Fibroblast of mammary gland (primary cell): ENCODE results near the gene SCRN3.
"Not testable (repeated sequence)": the region's sequence is repeated elsewhere in the genome, so short reads cannot be mapped to it uniquely, and the experiment has no call there.

Source experiments
- DNase-seq: peaks from one replicate; pipeline ENCODE4 v3.0.0-alpha.2; 2010; ENCODE audit warnings: low read depth
- H3K4me3 ChIP-seq: 2 replicates; pipeline ENCODE4 v1.5.1; 2011; ENCODE audit warnings: low read depth, mild to moderate bottlenecking, low read length, moderate library complexity; ENCODE audit not compliant: control insufficient read depth
- TF ChIP-seq, protein P1 (sequence below): conservative IDR thresholded peaks from 2 replicates; pipeline ENCODE4 v1.5.1; 2011; ENCODE audit warnings: low read depth, low read length, inconsistent platforms; ENCODE audit not compliant: control insufficient read depth, insufficient read depth

Gene SCRN3, protein sequence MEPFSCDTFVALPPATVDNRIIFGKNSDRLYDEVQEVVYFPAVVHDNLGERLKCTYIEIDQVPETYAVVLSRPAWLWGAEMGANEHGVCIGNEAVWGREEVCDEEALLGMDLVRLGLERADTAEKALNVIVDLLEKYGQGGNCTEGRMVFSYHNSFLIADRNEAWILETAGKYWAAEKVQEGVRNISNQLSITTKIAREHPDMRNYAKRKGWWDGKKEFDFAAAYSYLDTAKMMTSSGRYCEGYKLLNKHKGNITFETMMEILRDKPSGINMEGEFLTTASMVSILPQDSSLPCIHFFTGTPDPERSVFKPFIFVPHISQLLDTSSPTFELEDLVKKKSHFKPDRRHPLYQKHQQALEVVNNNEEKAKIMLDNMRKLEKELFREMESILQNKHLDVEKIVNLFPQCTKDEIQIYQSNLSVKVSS

DNA sequence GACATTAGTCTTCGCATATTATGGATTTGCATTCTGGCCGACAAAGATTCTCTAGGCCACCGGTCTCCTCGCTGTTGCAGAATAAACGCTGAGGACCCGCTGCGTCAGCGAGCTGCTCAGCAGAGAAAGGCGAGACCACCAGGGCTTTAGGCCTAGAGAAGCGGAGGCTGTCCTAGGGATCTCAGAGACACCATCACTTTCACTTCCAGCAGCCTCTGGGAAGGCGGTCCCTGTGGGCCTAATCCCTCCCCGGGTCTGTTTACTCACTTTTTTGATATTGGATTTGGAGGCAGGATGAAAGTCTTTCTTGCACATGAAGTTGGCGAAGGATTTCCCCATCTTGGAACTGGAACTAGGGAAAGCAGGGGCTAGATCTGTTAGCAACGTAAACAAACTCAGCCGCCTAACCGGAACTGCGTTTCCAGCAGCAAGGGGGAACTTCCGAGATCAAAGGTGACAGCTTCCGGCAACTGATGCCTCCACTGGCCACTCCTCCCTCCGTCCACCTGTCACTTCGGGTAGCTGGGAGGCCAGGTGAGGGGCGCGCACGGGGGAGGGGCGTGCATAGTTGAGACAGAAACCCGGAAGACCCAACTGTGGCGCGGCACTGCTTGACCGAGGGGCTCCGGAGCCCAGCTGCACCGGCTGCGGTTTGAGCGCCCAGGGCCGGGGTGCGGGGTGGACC is at the start of gene SCRN3:
SCRN3 (plus strand) TSS at position 447 of the 685 bp plus-strand sequence. CDS start 2,554 bp downstream, outside the sequence.
- TF ChIP-seq, protein P1, sequence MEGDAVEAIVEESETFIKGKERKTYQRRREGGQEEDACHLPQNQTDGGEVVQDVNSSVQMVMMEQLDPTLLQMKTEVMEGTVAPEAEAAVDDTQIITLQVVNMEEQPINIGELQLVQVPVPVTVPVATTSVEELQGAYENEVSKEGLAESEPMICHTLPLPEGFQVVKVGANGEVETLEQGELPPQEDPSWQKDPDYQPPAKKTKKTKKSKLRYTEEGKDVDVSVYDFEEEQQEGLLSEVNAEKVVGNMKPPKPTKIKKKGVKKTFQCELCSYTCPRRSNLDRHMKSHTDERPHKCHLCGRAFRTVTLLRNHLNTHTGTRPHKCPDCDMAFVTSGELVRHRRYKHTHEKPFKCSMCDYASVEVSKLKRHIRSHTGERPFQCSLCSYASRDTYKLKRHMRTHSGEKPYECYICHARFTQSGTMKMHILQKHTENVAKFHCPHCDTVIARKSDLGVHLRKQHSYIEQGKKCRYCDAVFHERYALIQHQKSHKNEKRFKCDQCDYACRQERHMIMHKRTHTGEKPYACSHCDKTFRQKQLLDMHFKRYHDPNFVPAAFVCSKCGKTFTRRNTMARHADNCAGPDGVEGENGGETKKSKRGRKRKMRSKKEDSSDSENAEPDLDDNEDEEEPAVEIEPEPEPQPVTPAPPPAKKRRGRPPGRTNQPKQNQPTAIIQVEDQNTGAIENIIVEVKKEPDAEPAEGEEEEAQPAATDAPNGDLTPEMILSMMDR, result no peak
- H3K4me3 ChIP-seq, result peak within 1 kb of the TSS; percentile 80
- DNase-seq, result peak; percentile 73

- H3K4me3 ChIP-seq, result no peak overlapping the region
- DNase-seq, result no peak
- TF ChIP-seq, protein P1, result peak; percentile 55
Measured at GRCh38 chr2:174350018-174350417, 45.5 kb upstream of the SCRN3 start.

- no peak for DNase-seq
- no peak overlapping the region for H3K4me3 ChIP-seq
- TF ChIP-seq, protein P1, result no peak
Measured at GRCh38 chr2:174350593-174351181, 44.8 kb upstream of the SCRN3 start.

DNA sequence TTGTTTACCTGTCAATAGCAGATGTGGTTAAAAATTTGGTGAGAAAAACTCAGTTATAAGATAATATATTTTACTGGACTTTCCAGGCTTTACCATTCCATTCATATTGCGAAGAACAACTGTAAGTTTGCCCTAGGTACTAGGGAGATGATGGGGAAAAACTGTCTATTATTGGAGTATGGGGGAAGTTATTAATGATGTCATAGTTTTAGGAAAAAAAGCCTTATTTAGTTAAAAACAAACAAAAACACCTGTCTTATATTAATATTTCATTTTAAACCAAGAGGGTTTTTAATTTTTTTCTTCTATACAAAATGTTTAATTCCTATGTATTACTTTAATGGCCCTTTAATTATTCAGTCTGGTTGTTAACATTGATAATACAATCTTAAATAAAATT is 42.5 kb upstream of the SCRN3 start:
- TF ChIP-seq, protein P1, result no peak
- no peak overlapping the region for H3K4me3 ChIP-seq
- DNase-seq, result no peak

GRCh38 chr2:174356347-174356746 is 39.2 kb upstream of the SCRN3 start:
- no peak for DNase-seq
- H3K4me3 ChIP-seq, result no peak overlapping the region
- TF ChIP-seq, protein P1, result no peak

DNA sequence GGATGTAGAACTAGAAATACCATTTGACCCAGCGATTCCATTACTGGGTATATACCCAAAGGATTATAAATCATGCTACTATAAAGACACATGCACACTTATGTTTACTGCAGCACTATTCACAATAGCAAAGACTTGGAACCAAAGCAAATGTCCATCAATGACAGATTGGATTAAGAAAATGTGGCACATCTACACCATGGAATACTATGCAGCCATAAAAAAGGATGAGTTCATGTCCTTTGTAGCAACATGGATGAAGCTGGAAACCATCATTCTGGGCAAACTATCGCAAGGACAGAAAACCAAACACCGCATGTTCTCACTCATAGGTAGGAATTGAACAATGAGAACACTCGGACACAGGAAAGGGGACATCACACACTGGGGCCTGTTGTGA is 35.9 kb upstream of the SCRN3 start:
- H3K4me3 ChIP-seq, DNase-seq: not testable (repeated sequence)

GRCh38 chr2:174362949-174363348 is 32.6 kb upstream of the SCRN3 start:
- no peak for DNase-seq
- TF ChIP-seq, protein P1, result no peak
- no peak overlapping the region for H3K4me3 ChIP-seq

- not testable (repeated sequence) for H3K4me3 ChIP-seq, DNase-seq
Measured at GRCh38 chr2:174363492-174364225, 31.9 kb upstream of the SCRN3 start.
